NCI-H1930 (cell line): Measurements from ENCODE around the gene PACS1.
"Not testable (repeated sequence)": the region's sequence is repeated elsewhere in the genome, so short reads cannot be mapped to it uniquely, and the experiment has no call there.

ENCODE experiments used
- DNase-seq, 2 experiments: peaks; one replicate each; lab custom pipeline; 2025; lab: John Stamatoyannopoulos, UW

PACS1 gene

GRCh38 chr11:66069715-66070603 is at the start of gene PACS1:
Gene PACS1, plus strand, starts transcription at chr11:66070272. Its CDS starts 215 bp downstream, at chr11:66070487.
- DNase-seq: peak in 1 of 2 experiments; percentile 45

- DNase-seq: no peak
These were observed 49.3 kb upstream of the PACS1 start for GRCh38 chr11:66020618-66021357.

GRCh38 chr11:66022401-66023185 is 47.5 kb upstream of the PACS1 start:
- DNase-seq: peak; percentile 43 to 56

GRCh38 chr11:66023186-66023440 is 47.0 kb upstream of the PACS1 start:
- not testable (repeated sequence) for DNase-seq

- no peak for DNase-seq
These were observed 44.0 kb upstream of the PACS1 start, which contains the start of gene CATSPER1 for GRCh38 chr11:66026017-66026529. Gene CATSPER1, minus strand, starts transcription at chr11:66026479. Its CDS starts 100 bp downstream, at chr11:66026379.

GRCh38 chr11:66032957-66033735 is 36.9 kb upstream of the PACS1 start:
- no peak for DNase-seq

- no peak for DNase-seq
These were observed 34.3 kb upstream of the PACS1 start for GRCh38 chr11:66035653-66036333.

- no peak for DNase-seq
These were observed 33.8 kb upstream of the PACS1 start for GRCh38 chr11:66036334-66036710.

- no peak for DNase-seq
These were observed 32.7 kb upstream of the PACS1 start for GRCh38 chr11:66037327-66037726.

GRCh38 chr11:66039765-66040164 is 30.3 kb upstream of the PACS1 start:
- DNase-seq: no peak

- DNase-seq: no peak
These were observed 27.7 kb upstream of the PACS1 start for GRCh38 chr11:66042227-66042995.

GRCh38 chr11:66042996-66043906 is 26.8 kb upstream of the PACS1 start:
- DNase-seq: no peak

GRCh38 chr11:66044757-66045156 is 25.3 kb upstream of the PACS1 start:
- DNase-seq: no peak

- DNase-seq: peak; percentile 59 to 88
These were observed 24.9 kb upstream of the PACS1 start for GRCh38 chr11:66045177-66045639.

- DNase-seq: no peak
These were observed 23.2 kb upstream of the PACS1 start for GRCh38 chr11:66046901-66047300.

- no peak for DNase-seq
These were observed 22.3 kb upstream of the PACS1 start for GRCh38 chr11:66047541-66048365.

- peak; percentile 25 to 33 for DNase-seq
These were observed 21.3 kb upstream of the PACS1 start, which contains the start of gene GAL3ST3 for GRCh38 chr11:66048547-66049323. Gene GAL3ST3, minus strand, starts transcription at chr11:66049161. Its CDS starts 3,746 bp downstream, at chr11:66045415.
